ENCODE data around the gene EP400.
A peak's percentile ranks its signal among the peaks of the same experiment; 100 is the strongest.
"Not testable (repeated sequence)": the region's sequence is repeated elsewhere in the genome, so short reads cannot be mapped to it uniquely, and the experiment has no call there.

EP400 gene

DNA sequence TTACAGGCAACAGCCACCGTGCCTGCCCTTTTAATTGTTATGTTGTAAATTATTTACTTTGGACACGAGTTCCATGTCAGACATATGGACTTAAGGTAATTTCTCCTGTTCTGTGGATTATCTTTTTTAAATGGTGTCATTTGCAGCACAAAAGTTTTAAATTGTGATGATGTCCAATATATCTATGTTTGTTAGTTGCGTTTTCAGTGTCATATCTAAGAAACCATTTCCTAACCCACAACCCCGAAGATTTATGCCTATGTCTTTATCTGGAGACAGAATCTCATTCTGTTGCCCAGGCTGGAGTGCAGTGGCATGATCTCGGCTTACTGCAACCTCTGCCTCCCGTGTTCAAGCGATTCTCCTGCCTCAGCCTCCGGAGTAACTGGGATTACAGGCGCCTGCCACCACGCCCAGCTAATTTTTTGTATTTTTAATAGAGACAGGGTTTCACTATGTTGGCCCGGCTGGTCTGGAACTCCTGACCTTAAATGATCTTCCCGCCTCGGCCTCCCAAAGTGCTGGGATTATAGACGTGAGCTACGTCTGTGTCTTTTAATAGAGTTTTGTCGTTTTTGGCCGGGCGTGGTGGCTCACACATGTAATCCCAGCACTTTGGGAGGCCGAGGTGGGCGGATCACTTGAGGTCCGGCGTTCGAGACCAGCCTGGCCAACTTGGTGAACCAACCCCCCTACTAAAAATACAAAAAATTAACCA is 870 bp upstream of the EP400 start:
- peak; percentile 57 for DNase-seq

- peak; percentile 74 for DNase-seq
These were observed 606 bp downstream of the EP400 start for GRCh38 chr12:131950182-131950913.

- peak; percentile 40 for DNase-seq
These were observed 4.1 kb downstream of the EP400 start for GRCh38 chr12:131953810-131954209.

DNA sequence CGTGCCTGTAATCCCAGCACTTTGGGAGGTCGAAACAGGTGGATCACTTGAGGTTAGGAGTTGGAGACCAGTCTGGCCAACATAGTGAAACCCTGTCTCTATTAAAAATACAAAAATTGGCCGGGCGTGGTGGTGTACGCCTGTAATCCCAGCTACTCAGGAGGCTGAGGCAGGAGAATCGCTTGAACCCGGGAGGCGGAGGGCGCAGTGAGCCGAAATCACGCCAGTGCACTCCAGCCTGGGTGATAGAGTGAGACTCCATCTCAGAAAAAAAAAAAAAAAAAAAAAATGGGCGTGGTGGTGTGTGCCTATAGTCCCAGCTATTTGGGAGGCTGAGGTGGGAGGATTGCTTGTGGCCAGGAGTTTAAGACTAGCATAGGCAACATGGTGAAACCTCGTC is 4.7 kb downstream of the EP400 start:
- peak; percentile 20 for DNase-seq

DNA sequence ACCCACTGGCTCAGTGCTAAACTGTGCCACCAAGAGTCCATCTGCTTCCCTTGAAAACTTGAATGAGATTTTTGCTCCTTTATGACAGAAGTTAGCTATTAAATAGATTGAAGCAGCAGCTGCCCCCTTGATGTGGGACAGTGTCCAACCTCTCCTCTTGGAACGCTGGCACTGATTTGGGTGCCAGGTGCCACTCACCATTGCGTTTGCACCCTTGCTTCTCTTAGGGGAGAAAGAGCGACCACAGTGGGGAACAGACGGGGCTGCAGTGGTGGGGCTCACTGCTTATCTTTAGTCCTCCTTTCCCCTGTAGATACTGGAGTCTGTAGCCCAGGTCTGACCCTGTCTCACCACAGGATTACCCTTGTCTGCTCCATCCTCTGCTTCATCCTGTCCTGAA is 9.4 kb downstream of the EP400 start:
- no peak for DNase-seq

GRCh38 chr12:131959641-131960589 is 10.2 kb downstream of the EP400 start:
- DNase-seq, result peak; percentile 45

DNA sequence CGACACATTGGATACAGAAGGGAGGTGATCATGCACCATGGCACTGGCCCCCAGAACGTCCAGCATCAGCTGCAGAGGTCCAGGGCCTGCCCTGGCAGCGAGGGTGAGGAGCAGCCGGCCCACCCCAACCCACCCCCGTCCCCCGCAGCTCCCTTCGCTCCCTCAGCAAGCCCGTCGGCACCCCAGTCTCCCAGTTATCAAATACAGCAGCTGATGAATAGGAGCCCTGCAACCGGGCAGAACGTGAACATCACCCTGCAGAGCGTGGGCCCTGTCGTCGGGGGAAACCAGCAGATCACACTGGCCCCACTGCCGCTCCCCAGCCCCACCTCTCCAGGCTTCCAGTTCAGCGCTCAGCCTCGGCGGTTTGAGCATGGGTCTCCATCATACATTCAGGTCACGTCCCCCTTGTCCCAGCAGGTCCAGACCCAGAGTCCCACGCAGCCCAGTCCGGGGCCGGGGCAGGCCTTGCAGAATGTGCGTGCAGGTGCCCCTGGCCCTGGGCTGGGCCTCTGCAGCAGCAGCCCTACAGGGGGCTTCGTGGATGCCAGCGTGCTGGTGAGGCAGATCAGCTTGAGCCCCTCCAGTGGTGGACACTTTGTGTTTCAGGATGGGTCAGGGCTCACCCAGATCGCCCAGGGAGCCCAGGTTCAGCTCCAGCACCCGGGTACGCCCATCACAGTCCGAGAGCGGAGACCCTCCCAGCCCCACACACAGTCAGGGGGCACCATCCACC is 11.0 kb downstream of the EP400 start:
- not testable (repeated sequence) for DNase-seq

DNA sequence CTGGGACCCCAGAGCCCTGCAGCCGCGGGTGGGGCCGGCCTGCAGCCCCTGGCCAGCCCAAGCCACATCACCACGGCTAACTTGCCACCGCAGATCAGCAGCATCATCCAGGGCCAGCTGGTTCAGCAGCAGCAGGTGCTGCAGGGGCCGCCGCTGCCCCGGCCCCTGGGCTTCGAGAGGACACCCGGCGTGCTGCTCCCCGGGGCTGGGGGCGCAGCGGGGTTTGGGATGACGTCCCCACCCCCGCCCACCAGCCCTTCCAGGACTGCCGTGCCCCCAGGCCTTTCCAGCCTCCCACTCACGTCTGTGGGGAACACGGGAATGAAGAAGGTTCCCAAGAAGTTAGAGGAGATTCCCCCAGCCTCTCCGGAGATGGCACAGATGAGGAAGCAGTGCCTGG is 11.6 kb downstream of the EP400 start:
- DNase-seq, result not testable (repeated sequence)

DNA sequence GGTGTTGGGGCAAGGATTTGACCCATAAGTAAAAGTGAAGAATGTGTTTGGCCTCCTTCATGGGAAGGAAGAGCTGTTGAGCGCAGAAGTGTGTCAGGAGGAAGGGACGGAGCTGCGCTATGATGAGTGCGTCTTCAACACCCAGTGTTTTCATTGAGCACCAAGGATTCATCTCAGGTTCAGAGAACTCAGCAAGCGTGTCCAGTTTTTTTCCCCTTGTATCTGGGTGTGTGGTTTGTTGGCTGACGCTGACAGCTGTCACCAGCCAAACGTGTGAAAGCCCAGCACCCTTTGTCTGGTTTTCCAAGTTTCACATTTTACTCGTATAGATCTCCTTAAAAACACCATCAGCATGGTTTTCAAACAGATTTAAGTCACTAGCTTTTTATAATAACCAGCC is 12.3 kb downstream of the EP400 start:
- DNase-seq, result peak; percentile 26

DNA sequence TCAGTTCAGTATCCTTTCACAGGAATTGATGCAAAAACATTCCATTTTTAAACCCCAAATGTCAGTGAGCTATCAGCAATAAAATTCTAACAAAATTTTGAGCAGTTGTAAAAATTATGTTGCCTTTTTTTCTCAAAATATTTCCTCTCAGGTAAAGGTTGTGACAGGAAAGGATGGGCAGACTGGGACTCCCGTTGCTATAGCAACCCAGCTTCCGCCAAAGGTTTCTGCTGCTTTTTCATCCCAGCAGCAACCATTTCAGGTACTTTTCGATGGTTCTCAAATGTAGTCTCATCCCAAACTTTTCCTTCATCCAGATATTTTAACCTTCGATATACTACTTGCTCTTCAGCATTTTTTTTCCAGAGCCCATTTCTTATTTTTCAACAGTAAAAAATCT is 13.6 kb downstream of the EP400 start:
- no peak for DNase-seq

- no peak for DNase-seq
These were observed 15.3 kb downstream of the EP400 start for GRCh38 chr12:131965073-131965472.

GRCh38 chr12:131971226-131971625 is 21.5 kb downstream of the EP400 start:
- DNase-seq, result peak; percentile 12

DNA sequence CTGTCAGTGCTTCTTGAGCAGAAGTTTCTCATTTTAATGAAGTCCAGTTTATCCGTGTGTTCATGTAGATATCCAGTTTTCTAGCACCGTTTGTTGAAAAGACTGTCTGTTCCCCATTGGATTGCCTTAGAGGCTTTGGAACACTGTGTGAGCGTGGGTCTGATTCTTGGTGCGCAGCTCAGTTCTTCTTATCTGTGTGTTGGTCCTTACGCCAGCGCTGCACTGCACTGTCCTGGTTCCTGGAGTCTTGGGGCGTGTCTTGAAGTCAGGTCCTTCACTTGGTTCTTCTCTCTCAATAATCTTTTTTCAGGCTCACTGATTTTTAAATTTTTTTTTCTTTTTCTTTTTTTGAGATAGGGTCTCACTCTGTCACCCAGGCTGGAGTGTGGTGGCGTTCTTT is 25.5 kb downstream of the EP400 start:
- peak; percentile 23 for DNase-seq

GRCh38 chr12:131979606-131980005 is 29.9 kb downstream of the EP400 start:
- DNase-seq, result peak; percentile 8

DNA sequence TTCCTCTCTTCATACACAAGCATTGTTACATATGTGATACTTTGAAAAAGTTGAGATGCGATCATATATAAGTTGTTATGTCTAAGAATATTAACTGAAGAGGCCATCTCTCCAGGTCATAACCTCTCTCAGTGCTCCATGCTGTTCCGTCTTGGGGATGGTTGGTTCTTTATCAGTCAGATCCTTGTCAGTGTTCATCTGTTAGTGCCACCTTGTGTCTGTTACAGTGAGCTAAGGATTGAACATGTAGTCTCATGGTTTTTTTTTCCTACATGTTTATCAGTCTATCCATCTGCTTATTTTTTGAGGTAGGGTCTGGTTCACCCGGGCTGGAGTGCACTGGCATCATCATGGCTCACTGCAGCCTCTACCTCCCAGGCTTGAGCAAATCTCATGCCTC is 30.5 kb downstream of the EP400 start:
- no peak for DNase-seq

GRCh38 chr12:131981388-131981787 is 31.6 kb downstream of the EP400 start:
- peak; percentile 41 for DNase-seq

- peak; percentile 15 for DNase-seq
These were observed 32.3 kb downstream of the EP400 start for GRCh38 chr12:131982041-131982440.

- DNase-seq, result peak; percentile 40
These were observed 33.3 kb downstream of the EP400 start for GRCh38 chr12:131983026-131983425.

DNA sequence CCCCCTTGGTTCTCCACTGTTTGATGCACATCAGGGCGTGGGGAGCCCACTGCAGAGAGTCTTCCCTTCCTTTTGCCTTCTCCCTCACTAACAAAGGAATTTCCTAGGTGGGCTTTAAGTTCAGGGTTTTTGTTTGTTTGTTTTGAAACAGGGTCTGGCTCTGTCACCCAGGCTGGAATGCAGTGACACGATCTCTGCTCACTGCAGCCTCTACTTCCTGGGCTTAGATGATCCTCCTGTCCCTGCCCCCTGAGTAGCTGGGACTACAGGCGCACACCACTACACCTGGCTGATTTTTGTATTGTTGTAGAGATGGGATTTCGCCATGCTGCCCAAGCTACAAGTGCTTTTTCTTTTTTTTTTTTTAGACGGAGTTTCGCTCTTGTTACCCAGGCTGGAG is 33.8 kb downstream of the EP400 start:
- DNase-seq, result no peak

DNA sequence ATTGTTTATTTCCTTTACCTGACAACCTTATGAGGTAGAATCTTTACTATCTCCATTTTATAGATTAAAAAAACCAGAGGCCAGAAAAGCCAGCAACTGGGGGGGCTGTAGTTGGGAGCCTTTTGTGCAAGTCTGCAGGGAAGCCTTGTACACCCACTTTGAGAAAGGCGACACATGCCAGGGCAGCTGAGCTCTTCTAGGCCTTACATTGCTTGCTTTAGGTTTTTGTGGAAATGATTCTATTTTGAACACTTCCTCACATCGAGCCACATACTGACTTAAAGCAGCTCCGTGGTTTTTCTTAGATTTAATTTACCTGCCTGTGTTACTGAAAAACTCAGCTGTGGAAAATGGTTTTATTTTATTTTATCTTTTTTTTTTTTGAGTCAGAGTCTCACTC is 34.6 kb downstream of the EP400 start:
- peak; percentile 10 for DNase-seq

- DNase-seq, result not testable (repeated sequence)
These were observed 35.8 kb downstream of the EP400 start for GRCh38 chr12:131985510-131985875.

DNA sequence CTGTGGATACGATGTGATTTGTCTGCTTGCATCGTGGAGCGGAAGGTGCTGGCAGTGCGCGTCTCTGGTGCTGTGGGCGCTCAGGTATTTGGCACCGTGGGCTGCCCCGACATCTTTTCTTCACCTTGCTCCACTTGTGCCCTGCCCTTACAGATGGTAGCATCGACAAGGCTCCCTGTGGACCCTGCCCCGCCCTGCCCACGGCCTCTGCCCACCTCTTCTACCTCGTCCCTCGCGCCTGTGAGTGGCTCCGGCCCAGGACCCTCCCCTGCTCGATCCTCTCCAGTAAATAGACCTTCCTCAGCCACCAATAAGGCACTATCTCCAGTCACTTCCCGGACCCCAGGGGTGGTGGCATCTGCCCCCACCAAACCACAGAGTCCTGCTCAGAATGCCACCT is 36.6 kb downstream of the EP400 start:
- DNase-seq, result peak; percentile 23

- peak; percentile 40 for DNase-seq
These were observed 37.2 kb downstream of the EP400 start for GRCh38 chr12:131986910-131987309.
